ENCODE results near the gene KCP. TPM values are rescaled to one million over a fixed set of nuclear protein-coding genes. Genes with fewer than 3 reads are reported as not detected.

KCP gene
- total and polyA plus RNA-seq, 2 of the 13 experiments (the other 11 are each of a cell fraction or from before 2014, with no cell fraction given), result 0.37 to 1.0 TPM

DNA sequence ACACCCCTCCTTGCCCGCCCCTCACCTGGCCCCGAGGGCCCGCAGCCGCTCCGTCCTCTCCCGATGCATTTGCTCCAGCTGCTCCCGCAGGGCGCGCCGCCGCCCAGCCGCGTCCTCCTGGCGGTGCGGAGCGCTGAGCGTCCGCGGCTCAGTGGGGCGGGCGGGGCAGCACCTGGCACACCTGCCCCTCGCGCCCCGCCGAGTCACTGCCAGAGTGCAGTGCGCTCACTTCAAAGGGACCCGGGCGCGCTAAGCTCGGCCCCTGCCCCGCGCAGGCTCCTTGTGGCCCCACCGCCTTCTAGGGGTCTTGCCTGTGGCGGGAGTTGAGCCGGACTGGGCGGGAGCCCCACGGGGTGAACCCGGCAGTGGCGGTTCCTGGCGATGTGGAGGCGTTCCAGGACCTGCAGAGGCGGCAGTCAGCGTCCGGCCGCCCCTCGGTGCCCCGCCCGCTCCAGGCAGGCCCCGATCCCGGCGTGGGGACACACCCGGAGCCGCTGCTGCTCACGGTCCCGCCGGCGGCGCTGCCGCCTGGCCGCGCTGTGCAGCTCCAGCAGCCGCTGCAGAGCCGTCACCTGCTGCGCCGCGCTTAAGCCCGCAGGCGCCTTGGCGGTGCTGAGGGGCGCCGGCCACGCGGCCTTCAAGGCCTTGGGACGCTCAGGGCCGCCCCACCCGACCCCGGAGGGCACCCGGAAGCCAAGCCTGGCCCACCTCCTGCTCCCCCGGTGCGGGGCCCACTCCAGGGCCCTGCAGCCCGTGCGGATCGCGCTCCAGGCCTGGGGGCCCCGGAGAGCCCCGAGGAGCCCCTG is 41.2 kb downstream of the KCP start (continued):
- TF ChIP-seq, protein P1, sequence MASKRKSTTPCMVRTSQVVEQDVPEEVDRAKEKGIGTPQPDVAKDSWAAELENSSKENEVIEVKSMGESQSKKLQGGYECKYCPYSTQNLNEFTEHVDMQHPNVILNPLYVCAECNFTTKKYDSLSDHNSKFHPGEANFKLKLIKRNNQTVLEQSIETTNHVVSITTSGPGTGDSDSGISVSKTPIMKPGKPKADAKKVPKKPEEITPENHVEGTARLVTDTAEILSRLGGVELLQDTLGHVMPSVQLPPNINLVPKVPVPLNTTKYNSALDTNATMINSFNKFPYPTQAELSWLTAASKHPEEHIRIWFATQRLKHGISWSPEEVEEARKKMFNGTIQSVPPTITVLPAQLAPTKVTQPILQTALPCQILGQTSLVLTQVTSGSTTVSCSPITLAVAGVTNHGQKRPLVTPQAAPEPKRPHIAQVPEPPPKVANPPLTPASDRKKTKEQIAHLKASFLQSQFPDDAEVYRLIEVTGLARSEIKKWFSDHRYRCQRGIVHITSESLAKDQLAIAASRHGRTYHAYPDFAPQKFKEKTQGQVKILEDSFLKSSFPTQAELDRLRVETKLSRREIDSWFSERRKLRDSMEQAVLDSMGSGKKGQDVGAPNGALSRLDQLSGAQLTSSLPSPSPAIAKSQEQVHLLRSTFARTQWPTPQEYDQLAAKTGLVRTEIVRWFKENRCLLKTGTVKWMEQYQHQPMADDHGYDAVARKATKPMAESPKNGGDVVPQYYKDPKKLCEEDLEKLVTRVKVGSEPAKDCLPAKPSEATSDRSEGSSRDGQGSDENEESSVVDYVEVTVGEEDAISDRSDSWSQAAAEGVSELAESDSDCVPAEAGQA (IDR thresholded peaks at IDR 0.05; ENCODE audit: low read depth), result no peak
- TF ChIP-seq, protein P1 (CRISPR knock-in tag; IDR thresholded peaks at IDR 0.05; ENCODE audit: borderline replicate concordance), result 0 out of 2 replicates have a peak, but pooled peaks have one; percentile 46
- no peak for TF ChIP-seq PAWR (CRISPR knock-in tag; IDR thresholded peaks at IDR 0.05; ENCODE audit: borderline replicate concordance)
- TF ChIP-seq CBX2 (IDR thresholded peaks at IDR 0.05; ENCODE audit: low read depth, low read length), result no peak
- TF ChIP-seq CBX2 (CRISPR knock-in tag; IDR thresholded peaks at IDR 0.05; ENCODE audit: low read depth), result no peak
- TF ChIP-seq, protein P2, sequence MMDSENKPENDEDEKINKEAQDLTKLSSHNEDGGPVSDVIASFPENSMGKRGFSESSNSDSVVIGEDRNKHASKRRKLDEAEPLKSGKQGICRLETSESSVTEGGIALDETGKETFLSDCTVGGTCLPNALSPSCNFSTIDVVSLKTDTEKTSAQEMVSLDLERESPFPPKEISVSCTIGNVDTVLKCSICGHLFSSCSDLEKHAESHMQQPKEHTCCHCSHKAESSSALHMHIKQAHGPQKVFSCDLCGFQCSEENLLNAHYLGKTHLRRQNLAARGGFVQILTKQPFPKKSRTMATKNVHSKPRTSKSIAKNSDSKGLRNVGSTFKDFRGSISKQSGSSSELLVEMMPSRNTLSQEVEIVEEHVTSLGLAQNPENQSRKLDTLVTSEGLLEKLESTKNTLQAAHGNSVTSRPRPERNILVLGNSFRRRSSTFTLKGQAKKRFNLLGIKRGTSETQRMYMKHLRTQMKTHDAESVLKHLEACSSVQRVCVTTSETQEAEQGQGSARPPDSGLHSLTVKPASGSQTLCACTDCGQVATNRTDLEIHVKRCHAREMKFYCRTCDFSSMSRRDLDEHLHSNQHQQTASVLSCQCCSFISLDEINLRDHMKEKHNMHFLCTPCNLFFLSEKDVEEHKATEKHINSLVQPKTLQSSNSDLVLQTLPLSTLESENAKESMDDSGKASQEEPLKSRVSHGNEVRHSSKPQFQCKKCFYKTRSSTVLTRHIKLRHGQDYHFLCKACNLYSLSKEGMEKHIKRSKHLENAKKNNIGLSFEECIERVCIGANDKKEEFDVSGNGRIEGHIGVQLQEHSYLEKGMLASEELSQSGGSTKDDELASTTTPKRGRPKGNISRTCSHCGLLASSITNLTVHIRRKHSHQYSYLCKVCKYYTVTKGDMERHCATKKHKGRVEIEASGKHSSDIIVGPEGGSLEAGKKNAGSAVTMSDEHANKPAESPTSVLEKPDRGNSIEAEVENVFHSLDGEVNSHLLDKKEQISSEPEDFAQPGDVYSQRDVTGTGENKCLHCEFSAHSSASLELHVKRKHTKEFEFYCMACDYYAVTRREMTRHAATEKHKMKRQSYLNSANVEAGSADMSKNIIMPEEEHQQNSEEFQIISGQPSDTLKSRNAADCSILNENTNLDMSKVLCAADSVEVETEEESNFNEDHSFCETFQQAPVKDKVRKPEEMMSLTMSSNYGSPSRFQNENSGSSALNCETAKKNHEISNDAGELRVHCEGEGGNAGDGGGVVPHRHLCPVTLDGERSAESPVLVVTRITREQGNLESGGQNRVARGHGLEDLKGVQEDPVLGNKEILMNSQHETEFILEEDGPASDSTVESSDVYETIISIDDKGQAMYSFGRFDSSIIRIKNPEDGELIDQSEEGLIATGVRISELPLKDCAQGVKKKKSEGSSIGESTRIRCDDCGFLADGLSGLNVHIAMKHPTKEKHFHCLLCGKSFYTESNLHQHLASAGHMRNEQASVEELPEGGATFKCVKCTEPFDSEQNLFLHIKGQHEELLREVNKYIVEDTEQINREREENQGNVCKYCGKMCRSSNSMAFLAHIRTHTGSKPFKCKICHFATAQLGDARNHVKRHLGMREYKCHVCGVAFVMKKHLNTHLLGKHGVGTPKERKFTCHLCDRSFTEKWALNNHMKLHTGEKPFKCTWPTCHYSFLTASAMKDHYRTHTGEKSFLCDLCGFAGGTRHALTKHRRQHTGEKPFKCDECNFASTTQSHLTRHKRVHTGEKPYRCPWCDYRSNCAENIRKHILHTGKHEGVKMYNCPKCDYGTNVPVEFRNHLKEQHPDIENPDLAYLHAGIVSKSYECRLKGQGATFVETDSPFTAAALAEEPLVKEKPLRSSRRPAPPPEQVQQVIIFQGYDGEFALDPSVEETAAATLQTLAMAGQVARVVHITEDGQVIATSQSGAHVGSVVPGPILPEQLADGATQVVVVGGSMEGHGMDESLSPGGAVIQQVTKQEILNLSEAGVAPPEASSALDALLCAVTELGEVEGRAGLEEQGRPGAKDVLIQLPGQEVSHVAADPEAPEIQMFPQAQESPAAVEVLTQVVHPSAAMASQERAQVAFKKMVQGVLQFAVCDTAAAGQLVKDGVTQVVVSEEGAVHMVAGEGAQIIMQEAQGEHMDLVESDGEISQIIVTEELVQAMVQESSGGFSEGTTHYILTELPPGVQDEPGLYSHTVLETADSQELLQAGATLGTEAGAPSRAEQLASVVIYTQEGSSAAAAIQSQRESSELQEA (CRISPR knock-in tag; IDR thresholded peaks at IDR 0.05; ENCODE audit: not compliant biosample characterization), result peak; percentile 73
- no peak for TF ChIP-seq NR3C1 (CRISPR knock-in tag; IDR thresholded peaks at IDR 0.05)
- TF ChIP-seq ZNF446 (CRISPR knock-in tag; IDR thresholded peaks at IDR 0.05), result 0 out of 2 replicates have a peak, but pooled peaks have one; percentile 42
- no peak for TF ChIP-seq ZSCAN25 (CRISPR knock-in tag; IDR thresholded peaks at IDR 0.05)
- TF ChIP-seq ZBTB7B (CRISPR knock-in tag; IDR thresholded peaks at IDR 0.05), result 0 out of 2 replicates have a peak, but pooled peaks have one; percentile 26
- TF ChIP-seq, protein P3, sequence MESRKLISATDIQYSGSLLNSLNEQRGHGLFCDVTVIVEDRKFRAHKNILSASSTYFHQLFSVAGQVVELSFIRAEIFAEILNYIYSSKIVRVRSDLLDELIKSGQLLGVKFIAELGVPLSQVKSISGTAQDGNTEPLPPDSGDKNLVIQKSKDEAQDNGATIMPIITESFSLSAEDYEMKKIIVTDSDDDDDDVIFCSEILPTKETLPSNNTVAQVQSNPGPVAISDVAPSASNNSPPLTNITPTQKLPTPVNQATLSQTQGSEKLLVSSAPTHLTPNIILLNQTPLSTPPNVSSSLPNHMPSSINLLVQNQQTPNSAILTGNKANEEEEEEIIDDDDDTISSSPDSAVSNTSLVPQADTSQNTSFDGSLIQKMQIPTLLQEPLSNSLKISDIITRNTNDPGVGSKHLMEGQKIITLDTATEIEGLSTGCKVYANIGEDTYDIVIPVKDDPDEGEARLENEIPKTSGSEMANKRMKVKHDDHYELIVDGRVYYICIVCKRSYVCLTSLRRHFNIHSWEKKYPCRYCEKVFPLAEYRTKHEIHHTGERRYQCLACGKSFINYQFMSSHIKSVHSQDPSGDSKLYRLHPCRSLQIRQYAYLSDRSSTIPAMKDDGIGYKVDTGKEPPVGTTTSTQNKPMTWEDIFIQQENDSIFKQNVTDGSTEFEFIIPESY (CRISPR knock-in tag; IDR thresholded peaks at IDR 0.05), result no peak
- TF ChIP-seq ZMAT3 (CRISPR knock-in tag; conservative IDR thresholded peaks at IDR 0.05), result no peak
